HG02623 (cell line): ENCODE results near the gene ALKAL2.

Experiments
- ATAC-seq: cut with Tn5 transposase; IDR thresholded peaks from one replicate; pipeline ENCODE4 v1.9.1; 2021; ENCODE audit warnings: moderate library complexity; ENCODE audit not compliant: unreplicated experiment

Gene ALKAL2

GRCh38 chr2:295090-295489, 7.2 kb upstream of the ALKAL2 start:
- ATAC-seq: no peak

GRCh38 chr2:290090-290722, 2.3 kb upstream of the ALKAL2 start:
- ATAC-seq: no peak

GRCh38 chr2:289362-290089, 1.6 kb upstream of the ALKAL2 start:
- ATAC-seq: no peak

GRCh38 chr2:288758-289361, 969 bp upstream of the ALKAL2 start:
- ATAC-seq: no peak

- no peak for ATAC-seq
Measured at GRCh38 chr2:287471-287885, 413 bp downstream of the ALKAL2 start.

GRCh38 chr2:286774-287392, 1.0 kb downstream of the ALKAL2 start:
- ATAC-seq: no peak

- no peak for ATAC-seq
Measured at GRCh38 chr2:286035-286434, 1.9 kb downstream of the ALKAL2 start.

GRCh38 chr2:285531-285930, 2.4 kb downstream of the ALKAL2 start:
- ATAC-seq: no peak

GRCh38 chr2:284896-285492, 2.9 kb downstream of the ALKAL2 start:
- no peak for ATAC-seq

GRCh38 chr2:283996-284794, 3.7 kb downstream of the ALKAL2 start:
- ATAC-seq: no peak

GRCh38 chr2:282371-283263, 5.3 kb downstream of the ALKAL2 start:
- no peak for ATAC-seq

- ATAC-seq: no peak
Measured at GRCh38 chr2:281381-281780, 6.5 kb downstream of the ALKAL2 start.

- no peak for ATAC-seq
Measured at GRCh38 chr2:280650-281110, 7.2 kb downstream of the ALKAL2 start.

GRCh38 chr2:279956-280649, 7.8 kb downstream of the ALKAL2 start:
- ATAC-seq: no peak

- ATAC-seq: no peak
Measured at GRCh38 chr2:279366-279765, 8.5 kb downstream of the ALKAL2 start.

GRCh38 chr2:278927-279320, 9.0 kb downstream of the ALKAL2 start:
- no peak for ATAC-seq

GRCh38 chr2:278312-278926, 9.5 kb downstream of the ALKAL2 start:
- no peak for ATAC-seq

GRCh38 chr2:275466-275865, 12.4 kb downstream of the ALKAL2 start:
- ATAC-seq: peak; percentile 94

GRCh38 chr2:274503-274902, 13.4 kb downstream of the ALKAL2 start:
- ATAC-seq: no peak
